NCI-H446 (cell line): Measurements from ENCODE around the gene TUBA4B.
"Not testable (repeated sequence)": the region's sequence is repeated elsewhere in the genome, so short reads cannot be mapped to it uniquely, and the experiment has no call there.

Source experiments
- DNase-seq, 2 experiments: peaks; one replicate each; lab custom pipeline; 2025; lab: John Stamatoyannopoulos, UW

The TUBA4B gene

DNA sequence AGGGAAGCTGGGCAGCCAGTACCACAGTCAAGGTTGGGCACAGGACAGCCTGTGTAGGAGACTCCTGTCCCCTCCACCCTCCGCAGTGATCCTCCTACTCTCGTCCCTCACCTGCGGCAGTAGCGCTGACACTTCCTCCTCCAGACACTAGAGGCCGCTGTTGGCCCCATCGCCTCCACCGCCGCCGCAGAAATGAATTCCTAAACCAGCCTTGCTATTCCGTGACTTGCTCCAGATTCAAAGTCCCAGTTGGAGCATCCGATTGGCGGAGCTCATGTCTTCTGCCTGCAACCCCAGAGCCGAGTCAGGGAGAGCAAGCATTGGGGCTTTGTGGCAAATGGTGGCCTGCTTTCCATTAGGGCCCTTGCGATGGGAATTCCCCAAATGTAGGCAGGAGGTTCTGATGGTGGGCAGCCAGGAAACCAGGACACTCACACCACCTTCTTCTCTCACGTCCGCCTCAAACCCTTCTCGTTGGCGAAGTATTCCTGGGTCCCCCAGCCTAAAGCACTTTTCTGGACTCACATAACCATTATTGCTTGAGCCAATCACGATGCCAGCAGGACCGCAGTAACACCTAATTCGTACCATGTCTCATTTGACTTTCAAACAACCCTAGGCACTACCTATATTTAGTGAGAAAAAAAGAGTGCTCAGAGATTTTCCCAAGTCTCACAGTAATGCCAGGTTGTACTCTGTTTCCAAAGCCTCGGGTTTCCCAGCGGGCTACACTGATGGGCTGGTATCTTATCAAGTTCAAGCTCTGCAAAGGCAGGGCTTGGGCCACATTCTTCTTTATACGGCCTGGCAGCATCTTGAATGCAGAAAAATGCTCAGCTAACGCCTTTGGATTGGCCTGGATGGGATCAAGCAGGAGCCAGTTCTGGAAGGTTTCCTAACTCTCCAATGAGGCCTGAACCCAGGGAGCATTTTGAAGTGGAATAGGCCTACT lies 24.9 kb downstream of the TUBA4B start:
- peak; percentile 33 to 73 for DNase-seq

GRCh38 chr2:219278655-219279150 lies 25.7 kb downstream of the TUBA4B start:
- no peak for DNase-seq

GRCh38 chr2:219279151-219279915 lies 26.3 kb downstream of the TUBA4B start, which contains the start of gene DNAJB2:
Gene DNAJB2, plus strand, starts transcription at chr2:219279366. Its CDS starts 468 bp downstream, at chr2:219279834.
- peak; percentile 92 to 98 for DNase-seq

DNA sequence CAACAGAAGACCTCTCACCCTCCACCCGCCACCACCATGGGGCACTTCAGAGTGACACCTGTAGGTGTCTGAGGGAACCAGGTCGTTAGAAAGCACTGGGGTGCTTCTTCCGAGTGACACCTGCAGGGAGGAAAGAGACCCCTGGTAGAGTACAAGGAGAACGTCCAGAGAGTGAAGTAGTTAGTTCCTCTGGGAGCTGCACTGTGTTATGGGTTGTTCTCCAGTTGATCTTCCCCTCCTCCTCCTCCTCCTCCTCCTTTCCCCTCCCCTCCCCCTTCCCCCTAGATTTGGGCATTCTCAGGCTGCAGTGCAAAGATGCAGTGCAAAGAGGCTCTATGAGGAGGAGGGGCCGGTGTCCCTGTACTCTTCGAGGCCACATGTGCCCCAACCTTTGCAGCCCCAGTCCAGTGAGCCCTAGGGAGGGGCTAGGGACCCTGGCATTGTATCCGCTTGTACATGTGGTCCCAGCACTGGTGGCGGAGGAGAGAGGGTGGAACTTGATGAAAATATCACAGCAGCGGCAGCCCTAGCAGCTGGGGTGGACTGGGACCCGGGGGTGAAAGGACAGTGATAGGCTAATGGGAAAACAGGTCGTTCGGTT lies 27.0 kb downstream of the TUBA4B start:
- DNase-seq = no peak

- no peak for DNase-seq
These were observed 27.6 kb downstream of the TUBA4B start for GRCh38 chr2:219280651-219281050.

GRCh38 chr2:219281588-219281987 lies 28.5 kb downstream of the TUBA4B start:
- no peak for DNase-seq

- no peak for DNase-seq
These were observed 29.3 kb downstream of the TUBA4B start for GRCh38 chr2:219282375-219282774.

- DNase-seq = no peak
These were observed 30.0 kb downstream of the TUBA4B start for GRCh38 chr2:219282943-219283581.

DNA sequence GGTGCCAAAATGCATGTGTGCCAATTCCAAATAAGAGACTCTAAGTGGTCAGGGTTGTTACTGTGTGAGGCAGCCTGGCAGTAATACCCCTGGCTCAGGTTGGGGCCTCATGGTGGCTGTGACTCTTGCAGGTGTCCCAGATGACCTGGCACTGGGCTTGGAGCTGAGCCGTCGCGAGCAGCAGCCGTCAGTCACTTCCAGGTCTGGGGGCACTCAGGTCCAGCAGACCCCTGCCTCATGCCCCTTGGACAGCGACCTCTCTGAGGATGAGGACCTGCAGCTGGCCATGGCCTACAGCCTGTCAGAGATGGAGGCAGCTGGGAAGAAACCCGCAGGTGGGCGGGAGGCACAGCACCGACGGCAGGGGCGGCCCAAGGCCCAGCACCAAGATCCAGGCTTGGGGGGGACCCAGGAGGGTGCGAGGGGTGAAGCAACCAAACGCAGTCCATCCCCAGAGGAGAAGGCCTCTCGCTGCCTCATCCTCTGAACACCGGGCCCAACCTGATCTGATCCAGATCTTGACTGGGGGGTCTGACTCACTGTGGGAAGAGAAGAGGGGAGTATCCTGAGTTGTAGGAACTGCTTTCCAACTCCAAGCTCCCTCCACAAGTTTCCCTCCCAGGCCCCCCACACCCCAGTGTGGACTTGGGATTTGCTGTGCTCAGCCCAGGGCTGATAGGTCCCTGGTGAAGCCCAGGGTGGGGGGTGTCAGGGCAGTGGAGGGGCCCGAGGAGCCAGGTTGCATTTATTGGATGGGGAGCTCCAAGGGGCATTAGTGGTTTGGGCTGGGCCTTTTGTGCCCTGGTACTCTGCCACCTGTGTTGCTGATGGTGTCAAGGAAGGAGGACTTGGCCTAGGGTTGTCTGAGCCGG lies 31.7 kb downstream of the TUBA4B start:
- no peak for DNase-seq

GRCh38 chr2:219285373-219285735 lies 32.3 kb downstream of the TUBA4B start:
- no peak for DNase-seq

DNA sequence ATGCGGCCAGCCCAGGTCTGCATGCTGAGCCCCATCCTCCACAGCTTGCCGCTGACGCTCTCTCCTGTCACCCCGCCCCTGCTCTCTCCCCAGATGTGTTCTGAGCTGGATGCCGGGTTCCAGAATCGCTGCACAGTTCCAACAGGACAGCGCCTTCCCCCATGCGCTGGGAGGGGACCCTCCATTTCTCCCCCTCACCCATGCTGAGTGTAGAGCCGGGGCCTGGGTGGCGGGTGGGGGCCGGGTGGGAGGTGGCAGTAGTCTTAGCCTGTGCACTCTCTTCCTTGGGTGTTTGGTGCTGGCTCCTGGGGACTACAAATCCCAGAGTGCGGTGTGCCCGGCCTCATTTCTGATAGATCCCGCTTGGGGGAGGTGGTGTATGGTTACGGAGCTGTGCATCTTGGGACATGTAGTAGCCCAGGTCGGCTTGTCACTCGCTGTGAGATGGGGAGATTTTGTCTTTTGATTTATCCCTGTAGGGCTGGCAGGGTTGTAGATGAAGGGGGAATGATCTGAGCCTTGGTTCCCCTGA lies 32.9 kb downstream of the TUBA4B start:
- no peak for DNase-seq

GRCh38 chr2:219286436-219287115 lies 33.5 kb downstream of the TUBA4B start:
- DNase-seq = no peak

GRCh38 chr2:219287116-219287440 lies 34.0 kb downstream of the TUBA4B start:
- DNase-seq = not testable (repeated sequence)

- DNase-seq = no peak
These were observed 34.7 kb downstream of the TUBA4B start for GRCh38 chr2:219287580-219288265.

- no peak for DNase-seq
These were observed 36.1 kb downstream of the TUBA4B start for GRCh38 chr2:219289195-219289536.

DNA sequence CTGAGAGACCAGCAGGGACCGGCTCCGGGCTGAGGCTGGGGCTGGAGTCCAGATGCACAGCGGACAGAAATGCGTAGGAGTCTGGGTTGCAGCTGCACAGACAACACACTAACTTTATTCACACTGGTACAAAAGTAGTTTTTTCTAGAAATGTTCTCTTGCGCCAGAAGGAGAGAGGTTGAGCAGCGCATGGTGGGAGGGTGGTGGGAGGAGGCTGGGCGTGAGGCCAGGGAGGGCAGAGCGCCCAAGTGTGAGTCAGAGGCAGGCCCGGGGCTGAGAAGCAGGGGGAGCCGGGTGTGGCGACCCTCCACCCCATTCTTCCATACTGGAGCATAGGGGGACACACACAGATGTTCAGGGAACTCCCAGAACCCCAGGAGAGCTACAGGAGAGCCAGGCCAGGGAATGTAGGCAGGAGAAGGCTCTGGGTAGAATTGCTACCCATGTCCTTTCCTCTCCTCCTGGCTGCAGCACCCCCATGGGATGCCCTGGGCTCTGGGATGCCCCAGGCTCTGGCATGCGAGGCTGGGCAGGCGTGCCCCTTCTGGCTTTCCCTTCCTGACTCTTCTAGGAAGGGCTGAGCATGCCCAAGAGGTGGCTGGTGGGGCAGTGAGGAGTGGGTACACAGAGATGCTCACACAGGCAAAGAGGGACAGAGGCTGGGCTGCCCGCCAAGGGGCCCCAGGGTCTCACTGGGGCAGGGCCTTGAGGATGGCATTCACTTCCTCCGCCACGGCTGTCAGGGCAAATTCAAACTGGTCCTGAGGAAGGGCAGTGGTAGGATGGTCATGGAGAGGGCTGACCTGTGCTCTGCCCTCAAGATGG lies 36.7 kb downstream of the TUBA4B start:
- peak; percentile 37 to 80 for DNase-seq

DNA sequence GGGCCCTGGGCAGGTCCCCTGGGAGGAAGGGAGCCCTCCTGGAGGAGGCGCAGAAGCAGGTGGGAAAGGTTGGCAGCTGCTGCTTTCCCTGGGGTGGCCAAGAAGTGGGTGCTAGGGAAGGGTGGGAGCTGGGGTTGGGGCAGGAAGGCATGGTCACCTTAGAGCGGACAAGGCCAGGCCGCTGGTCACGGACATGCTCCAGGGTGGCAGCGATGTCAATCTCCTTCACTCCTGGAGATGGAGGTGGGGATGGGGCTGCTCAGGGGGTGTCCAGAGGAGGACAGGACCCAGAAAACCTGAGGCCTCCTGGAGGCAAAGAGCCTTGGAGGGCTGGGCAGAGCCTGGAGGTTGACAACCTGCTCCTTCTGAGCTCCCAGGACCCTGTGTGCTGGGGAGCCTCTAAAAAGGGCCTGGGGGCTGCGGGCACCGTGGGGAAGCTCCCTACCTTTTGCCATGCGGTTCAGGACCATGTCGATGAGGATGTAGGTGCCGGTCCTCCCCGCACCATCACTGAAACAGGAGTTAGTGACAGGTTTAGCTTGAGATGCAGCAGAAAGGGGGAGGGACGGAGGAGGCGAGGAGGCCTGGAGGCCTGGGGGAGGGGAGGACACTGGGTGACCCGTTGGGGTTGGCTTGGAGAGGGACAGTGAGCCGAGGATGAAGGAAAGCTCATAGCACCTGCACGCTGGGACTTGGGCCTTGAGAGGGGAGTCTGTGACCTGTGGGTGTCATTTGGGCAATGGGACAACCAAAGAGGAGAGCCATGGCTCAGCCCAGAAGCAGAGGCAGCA lies 37.5 kb downstream of the TUBA4B start:
- no peak for DNase-seq

GRCh38 chr2:219291394-219291793 lies 38.4 kb downstream of the TUBA4B start:
- no peak for DNase-seq
